Suprapubic skin (tissue), 4 donors: ENCODE results near the gene ELF5. TPM values are rescaled to one million over a fixed set of nuclear protein-coding genes. Genes with fewer than 3 reads are reported as not detected.

Experiments
- DNase-seq, 2 donors: peaks; one replicate each; pipeline ENCODE4 v3.0.0-alpha.2; 2019; ENCODE audit warnings: low spot score in 2 of 2
- H3K27ac ChIP-seq: fragments of 200-600 bp; sonication (generic); one replicate; pipeline ENCODE4 v1.5.1; 2019
- H3K27me3 ChIP-seq: fragments of 200-600 bp; sonication (generic); one replicate; pipeline ENCODE4 v1.5.1; 2019
- H3K36me3 ChIP-seq: fragments of 200-600 bp; sonication (generic); one replicate; pipeline ENCODE4 v1.5.1; 2019
- H3K4me1 ChIP-seq: fragments of 200-600 bp; sonication (generic); one replicate; pipeline ENCODE4 v1.5.1; 2019
- H3K4me3 ChIP-seq: fragments of 200-600 bp; sonication (generic); one replicate; pipeline ENCODE4 v1.5.1; 2019; ENCODE audit warnings: mild to moderate bottlenecking
- H3K9me3 ChIP-seq: fragments of 200-600 bp; sonication (generic); one replicate; pipeline ENCODE4 v1.5.1; 2019
- EP300 ChIP-seq: sonication (generic); formaldehyde crosslinking; IDR thresholded peaks from one replicate; pipeline ENCODE4 v1.6.1; 2017; ENCODE audit warnings: antibody characterized with exemption
- POLR2A ChIP-seq, 2 donors: fragments of 450-650 bp; IDR thresholded peaks; one replicate each; pipeline ENCODE4 v1.6.1; 2017; ENCODE audit warnings: antibody characterized with exemption in 2 of 2, mild to moderate bottlenecking in 2 of 2, moderate library complexity in 2 of 2
- POLR2AphosphoS5 ChIP-seq, 3 donors: sonication (generic); formaldehyde crosslinking; IDR thresholded peaks; one replicate each; pipeline ENCODE4 v1.6.1; 2017; ENCODE audit warnings: antibody characterized with exemption in 3 of 3
- WGBS: methylation state at CpG from one replicate; pipeline ENCODE4 v1.1.5; 2018; 5-methylcytosine and 5-hydroxymethylcytosine counted together
- total RNA-seq, 4 donors: library from RNA; depleted of rRNA; stranded (reverse); fragments of >200 nt; gene quantifications; one replicate each; pipeline ENCODE4 v1.1.0, GENCODE V29; 2016
- TF ChIP-seq, protein P1 (sequence below), 2 donors: fragments of 200-600 bp in 1 of 2; fragments of 450-650 bp in 1 of 2; sonication (generic) in 1 of 2; IDR thresholded peaks; one replicate each; pipeline ENCODE4 v1.5.1; 2016 to 2019; ENCODE audit warnings: antibody characterized with exemption in 2 of 2, mild to moderate bottlenecking in 1 of 2, moderate library complexity in 1 of 2

The ELF5 gene
- total RNA-seq, 4 donors from 2014 or later: 7.9 to 20.4 (median 11.9) TPM

DNA sequence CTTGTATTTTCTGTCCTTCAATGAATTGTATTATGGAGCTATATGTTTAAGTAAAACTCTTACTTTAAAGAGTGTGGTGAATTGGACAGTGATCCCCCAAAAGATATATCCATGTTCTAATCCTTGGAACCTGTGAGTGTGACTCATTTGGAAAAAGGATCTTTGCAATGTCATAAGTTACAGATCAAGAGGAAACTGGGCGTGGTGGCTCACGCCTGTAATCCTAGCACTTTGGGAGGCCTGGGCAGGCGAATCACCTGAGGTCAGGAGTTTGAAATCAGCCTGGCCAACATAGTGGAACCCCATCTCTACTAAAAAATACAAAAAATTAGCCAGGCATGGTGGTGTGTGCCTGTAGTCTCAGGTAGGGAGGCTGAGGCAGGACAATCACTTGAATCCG, 36.7 kb downstream of the ELF5 start:
- TF ChIP-seq POLR2A (IDR thresholded peaks at IDR 0.05) (no peak), EP300 (no peak), POLR2AphosphoS5 (IDR thresholded peaks at IDR 0.05) (no peak)
- TF ChIP-seq, protein P1, sequence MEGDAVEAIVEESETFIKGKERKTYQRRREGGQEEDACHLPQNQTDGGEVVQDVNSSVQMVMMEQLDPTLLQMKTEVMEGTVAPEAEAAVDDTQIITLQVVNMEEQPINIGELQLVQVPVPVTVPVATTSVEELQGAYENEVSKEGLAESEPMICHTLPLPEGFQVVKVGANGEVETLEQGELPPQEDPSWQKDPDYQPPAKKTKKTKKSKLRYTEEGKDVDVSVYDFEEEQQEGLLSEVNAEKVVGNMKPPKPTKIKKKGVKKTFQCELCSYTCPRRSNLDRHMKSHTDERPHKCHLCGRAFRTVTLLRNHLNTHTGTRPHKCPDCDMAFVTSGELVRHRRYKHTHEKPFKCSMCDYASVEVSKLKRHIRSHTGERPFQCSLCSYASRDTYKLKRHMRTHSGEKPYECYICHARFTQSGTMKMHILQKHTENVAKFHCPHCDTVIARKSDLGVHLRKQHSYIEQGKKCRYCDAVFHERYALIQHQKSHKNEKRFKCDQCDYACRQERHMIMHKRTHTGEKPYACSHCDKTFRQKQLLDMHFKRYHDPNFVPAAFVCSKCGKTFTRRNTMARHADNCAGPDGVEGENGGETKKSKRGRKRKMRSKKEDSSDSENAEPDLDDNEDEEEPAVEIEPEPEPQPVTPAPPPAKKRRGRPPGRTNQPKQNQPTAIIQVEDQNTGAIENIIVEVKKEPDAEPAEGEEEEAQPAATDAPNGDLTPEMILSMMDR (IDR thresholded peaks at IDR 0.05): no peak
- H3K27me3 ChIP-seq: no peaks in the 10 kb centered on the region
- H3K4me3 ChIP-seq: no peak overlapping the region
- H3K4me1 ChIP-seq: peaks cover 7% of the 10 kb centered on the region
- no peak overlapping the region for H3K27ac ChIP-seq
- 83% methylated on average over 4 of the region's 4 CpGs for WGBS
- no peaks in the 10 kb centered on the region for H3K9me3 ChIP-seq
- no peak for DNase-seq
- H3K36me3 ChIP-seq: peaks cover 19% of the 10 kb centered on the region

DNA sequence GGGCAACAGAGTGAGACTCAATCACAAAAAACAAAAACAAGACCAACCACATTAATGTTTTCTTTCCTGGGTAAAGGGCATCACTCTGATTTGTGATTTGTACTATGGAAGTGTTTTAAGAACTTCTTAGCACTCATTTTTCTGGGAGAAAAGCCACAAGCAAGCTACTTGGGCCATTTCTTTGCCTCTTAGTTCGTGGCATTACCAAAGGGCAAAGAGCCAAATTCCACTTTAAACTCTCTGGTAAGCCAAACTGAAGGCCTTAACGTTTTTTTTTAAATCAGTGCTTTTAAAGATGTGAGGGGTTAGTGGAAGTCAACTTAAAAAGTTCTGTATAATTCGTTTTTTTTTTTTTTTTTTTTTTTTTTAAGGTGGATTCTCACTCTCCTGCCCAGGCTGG, 37.9 kb downstream of the ELF5 start:
- 50% methylated on average over 3 of the region's 3 CpGs for WGBS
- H3K4me1 ChIP-seq: peaks cover 6% of the 10 kb centered on the region
- H3K36me3 ChIP-seq: peaks cover 30% of the 10 kb centered on the region
- H3K27ac ChIP-seq: no peak overlapping the region
- TF ChIP-seq, protein P1 (IDR thresholded peaks at IDR 0.05): no peak
- TF ChIP-seq POLR2A (IDR thresholded peaks at IDR 0.05) (no peak), POLR2AphosphoS5 (IDR thresholded peaks at IDR 0.05) (no peak), EP300 (no peak)
- no peaks in the 10 kb centered on the region for H3K9me3 ChIP-seq
- H3K4me3 ChIP-seq: no peak overlapping the region
- no peaks in the 10 kb centered on the region for H3K27me3 ChIP-seq
- DNase-seq: no peak

DNA sequence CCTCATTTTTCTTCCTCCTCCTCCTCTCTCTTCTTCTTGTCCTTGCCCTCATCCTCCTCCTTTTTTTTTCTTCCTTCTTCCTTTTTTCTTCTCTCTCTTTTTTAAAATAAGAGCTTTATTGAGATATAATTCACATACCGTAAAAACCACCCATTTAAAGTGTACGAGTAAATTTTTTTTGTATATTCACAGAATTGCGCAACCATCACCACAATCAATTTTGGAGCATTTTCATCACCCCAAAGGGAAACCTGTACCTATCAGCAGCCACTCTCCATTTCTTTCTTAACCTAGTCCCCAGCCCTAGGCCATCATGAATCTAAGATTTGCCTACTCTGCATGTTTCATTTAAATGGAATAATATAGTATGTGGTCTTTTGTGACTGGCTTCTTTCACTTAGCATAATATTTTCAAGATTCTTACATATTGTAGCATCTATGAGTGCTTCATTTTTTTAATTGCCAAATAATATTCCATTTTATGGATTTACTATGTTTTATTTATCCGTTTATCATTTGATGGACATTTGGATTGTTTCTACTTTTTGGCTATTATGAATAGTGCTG, 39.9 kb downstream of the ELF5 start:
- H3K36me3 ChIP-seq: peaks cover 49% of the 10 kb centered on the region
- DNase-seq: no peak
- no peaks in the 10 kb centered on the region for H3K9me3 ChIP-seq
- no peaks in the 10 kb centered on the region for H3K4me1 ChIP-seq
- 94% methylated on average over 4 of the region's 4 CpGs for WGBS
- H3K27ac ChIP-seq: no peak overlapping the region
- no peak overlapping the region for H3K4me3 ChIP-seq
- TF ChIP-seq POLR2A (IDR thresholded peaks at IDR 0.05) (no peak), POLR2AphosphoS5 (IDR thresholded peaks at IDR 0.05) (no peak), EP300 (no peak)
- TF ChIP-seq, protein P1 (IDR thresholded peaks at IDR 0.05): no peak
- H3K27me3 ChIP-seq: no peaks in the 10 kb centered on the region

DNA sequence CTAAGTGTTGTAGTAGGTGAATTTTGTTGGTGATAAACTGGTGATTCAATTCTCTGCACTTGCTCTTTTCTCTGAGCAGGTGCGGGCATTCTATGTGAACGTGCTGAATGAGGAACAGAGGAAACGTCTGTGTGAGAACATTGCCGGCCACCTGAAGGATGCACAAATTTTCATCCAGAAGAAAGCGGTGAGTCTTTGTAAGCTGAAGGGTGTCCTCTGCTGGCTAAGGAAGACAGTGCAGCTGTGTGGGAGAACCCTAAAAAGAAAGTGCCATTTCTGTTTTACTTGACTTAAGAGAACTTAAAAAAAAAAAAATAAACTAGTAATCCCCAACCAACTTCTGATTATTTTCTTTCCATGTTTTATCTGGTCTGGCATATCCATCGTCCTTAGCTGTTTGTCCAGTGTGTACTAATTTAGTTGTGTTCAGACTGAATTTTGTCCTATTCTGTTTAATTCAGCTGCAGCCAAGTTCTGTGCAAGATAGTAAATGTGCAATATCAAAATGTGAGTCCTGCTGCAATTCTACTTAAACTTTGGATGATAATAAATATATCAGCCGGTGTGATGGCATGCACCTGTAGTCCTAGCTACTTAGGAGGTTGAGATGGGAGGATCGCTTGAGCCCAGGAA, 45.3 kb downstream of the ELF5 start:
- TF ChIP-seq, protein P1 (IDR thresholded peaks at IDR 0.05): peak; percentile 44 to 45
- TF ChIP-seq POLR2A (IDR thresholded peaks at IDR 0.05) (no peak), EP300 (no peak)
- WGBS: 85% methylated on average over 8 of the region's 8 CpGs
- H3K4me3 ChIP-seq: no peak overlapping the region
- H3K4me1 ChIP-seq: no peaks in the 10 kb centered on the region
- no peak for DNase-seq
- H3K27ac ChIP-seq: no peak overlapping the region
- H3K9me3 ChIP-seq: no peaks in the 10 kb centered on the region
- H3K36me3 ChIP-seq: peaks cover 87% of the 10 kb centered on the region
- H3K27me3 ChIP-seq: no peaks in the 10 kb centered on the region

DNA sequence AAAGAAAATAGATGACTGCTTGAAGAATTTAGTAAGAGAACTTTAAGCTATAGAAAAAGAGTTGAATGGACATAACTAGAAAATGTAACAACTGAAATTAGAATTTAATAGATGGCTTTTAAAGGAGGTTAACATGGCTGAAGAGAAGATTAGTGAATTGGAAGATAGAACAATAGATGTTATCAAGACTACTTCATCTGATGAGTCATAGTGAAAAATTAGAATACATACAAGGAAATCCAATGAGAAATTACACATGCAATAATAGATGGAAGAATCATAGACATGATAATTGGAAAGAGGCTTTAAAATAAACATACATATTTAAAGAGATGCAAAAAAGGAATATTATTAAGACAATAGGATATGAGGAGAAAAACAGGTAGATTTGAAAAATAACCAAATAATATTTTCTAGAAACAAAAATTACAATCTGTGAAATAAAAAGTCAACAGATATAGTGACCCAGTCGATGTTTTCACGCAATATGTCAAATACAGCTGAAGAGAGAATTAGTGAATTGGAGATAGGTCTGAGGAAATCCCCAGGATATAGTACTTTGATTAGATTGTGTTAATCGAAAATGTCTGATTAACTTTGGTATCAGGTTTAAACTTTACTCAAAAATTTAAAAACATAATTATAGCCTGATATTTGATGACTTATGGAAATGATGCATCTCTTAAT, 46.6 kb downstream of the ELF5 start:
- H3K36me3 ChIP-seq: peaks cover 83% of the 10 kb centered on the region
- 63% methylated on average over 3 of the region's 3 CpGs for WGBS

More for the DNA sequence above, 46.6 kb downstream of the ELF5 start:
- TF ChIP-seq, protein P1 (IDR thresholded peaks at IDR 0.05): no peak
- no peak for TF ChIP-seq POLR2A (IDR thresholded peaks at IDR 0.05)
- H3K4me3 ChIP-seq: no peak overlapping the region
- DNase-seq: no peak
- no peaks in the 10 kb centered on the region for H3K27me3 ChIP-seq
- no peak overlapping the region for H3K27ac ChIP-seq
- H3K4me1 ChIP-seq: no peaks in the 10 kb centered on the region
- H3K9me3 ChIP-seq: no peaks in the 10 kb centered on the region
